GM12891 (cell line): Measurements from ENCODE around the gene FOXK1.

Experiments used
- POLR2A ChIP-seq: IDR thresholded peaks from 2 replicates; pipeline ENCODE4 v1.6.1; 2011; ENCODE audit warnings: low read depth, low read length, control low read depth
- POLR2AphosphoS5 ChIP-seq: IDR thresholded peaks from 2 replicates; pipeline ENCODE4 v1.6.1; 2011; ENCODE audit warnings: low read depth, low read length, control low read depth
- TAF1 ChIP-seq: IDR thresholded peaks from 2 replicates; pipeline ENCODE4 v1.6.1; 2011; ENCODE audit warnings: low read depth, low read length, control low read depth

DNA sequence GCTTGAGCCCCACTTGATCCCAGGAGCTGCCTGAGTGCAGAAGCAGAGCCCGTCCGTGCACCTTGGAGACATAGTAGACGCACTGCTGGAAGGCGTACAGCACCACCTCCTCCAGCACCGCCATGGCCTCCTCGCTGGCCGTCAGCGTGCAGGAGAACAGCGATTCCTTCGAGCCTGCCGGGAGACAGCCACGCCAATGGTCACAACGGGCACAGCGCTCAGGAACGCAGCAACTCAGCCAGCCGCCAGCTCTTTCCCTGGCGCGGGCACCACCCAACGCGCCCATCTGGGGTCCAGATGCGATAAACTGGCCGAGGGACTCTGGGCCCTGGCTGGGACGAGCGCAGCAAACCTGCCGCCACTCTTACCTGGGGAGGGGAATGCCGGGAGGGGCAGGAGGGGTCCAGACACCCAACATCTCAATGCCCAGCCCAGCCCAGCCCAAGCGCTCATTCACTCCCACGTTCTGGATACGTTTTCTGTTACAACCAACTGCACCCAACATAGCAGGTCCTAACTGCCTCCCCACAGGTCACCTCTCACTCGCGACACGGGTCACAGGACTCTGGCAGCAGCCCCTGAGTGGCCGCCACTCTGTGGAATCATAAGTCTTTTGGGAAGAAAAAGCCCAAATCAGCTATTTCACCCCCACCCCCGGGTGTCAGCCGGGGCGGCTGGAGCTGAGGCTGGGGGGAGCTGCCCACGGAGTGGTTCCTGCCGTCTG is 135.2 kb downstream of the FOXK1 start:
- no peak for TF ChIP-seq TAF1
- TF ChIP-seq POLR2A: no peak
- TF ChIP-seq POLR2AphosphoS5: no peak
